Germinal center (tissue), 1 donor: Measurements from ENCODE around the gene TBC1D16.

Experiments used
- DNase-seq: peaks from one replicate; pipeline ENCODE4 v3.0.0; 2012; ENCODE audit warnings: mixed read lengths, low spot score

Gene TBC1D16

GRCh38 chr17:80024206-80024972, 11.3 kb downstream of the TBC1D16 start:
- no peak for DNase-seq

- no peak for DNase-seq
Observed at GRCh38 chr17:80023481-80024205, 12.0 kb downstream of the TBC1D16 start.

- DNase-seq = no peak
Observed at GRCh38 chr17:80021600-80021999, 14.1 kb downstream of the TBC1D16 start.

DNA sequence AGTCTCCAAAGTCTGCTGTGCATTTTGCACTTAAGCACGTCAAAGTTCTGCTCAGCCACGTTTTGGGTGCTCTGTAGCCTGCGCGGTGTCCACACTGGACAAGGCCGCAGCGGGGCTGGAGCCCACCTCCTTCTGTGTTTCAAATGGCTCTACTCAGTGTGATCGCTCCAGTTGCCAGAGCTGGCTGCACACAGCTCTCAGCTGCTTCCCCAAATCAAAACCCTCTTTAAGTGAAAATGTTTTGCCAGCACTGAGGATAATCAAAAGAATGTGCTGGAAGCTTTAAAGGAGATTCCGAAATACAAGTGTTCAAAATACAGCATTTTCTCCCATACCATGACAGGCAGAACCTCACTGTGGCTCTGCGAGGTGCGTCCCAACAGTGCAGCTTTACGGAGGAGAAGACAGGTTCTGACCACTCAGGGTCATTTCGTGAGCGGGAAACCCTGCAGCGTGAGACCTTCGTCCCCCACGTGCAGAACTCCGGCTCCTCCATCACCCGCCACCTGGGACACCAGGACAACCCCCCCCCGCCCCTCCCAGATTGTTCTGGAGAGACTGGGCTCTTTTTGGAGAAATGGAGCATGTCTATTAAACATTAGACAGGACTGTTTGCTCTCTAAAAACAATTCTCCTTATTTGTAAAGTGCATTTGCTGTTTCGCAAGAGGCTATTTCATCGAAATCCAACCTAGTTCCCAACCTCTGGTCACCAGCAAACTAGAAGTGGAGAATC, 16.6 kb downstream of the TBC1D16 start:
- no peak for DNase-seq

DNA sequence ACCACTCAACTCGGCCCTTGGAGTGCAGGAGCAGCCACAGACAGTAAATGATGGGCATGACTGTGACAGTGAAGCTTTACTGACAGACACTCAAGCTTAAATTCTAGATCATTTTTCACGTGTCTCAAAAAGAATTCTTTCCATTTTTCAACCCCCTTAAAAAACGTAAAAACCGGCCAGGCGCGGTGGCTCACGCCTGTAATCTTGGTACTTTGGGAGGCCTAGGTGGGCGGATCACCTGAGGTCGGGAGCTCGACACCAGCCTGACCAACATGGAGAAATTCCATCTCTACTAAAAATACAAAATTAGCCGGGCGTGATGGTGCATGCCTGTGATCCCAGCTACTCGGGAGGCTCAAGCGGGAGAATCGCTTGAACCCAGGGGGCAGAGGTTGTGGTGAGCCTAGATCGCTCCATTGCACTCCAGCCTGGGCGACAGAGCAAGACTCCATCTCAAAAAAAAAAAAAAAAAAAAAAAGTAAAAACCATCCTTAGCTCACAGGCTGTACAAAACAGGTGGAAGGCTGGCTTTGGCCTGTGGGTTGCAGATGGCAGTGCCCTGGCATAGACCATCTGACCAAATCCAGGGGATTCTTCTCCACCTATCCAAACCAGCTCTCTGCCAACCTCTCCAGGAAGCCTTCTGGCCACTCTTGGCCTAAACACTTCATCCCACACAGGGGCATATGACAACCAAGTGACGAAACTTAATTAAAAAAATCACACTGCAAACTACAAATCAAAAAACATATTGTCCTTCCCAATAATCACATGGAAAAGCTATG, 18.3 kb downstream of the TBC1D16 start:
- no peak for DNase-seq

DNA sequence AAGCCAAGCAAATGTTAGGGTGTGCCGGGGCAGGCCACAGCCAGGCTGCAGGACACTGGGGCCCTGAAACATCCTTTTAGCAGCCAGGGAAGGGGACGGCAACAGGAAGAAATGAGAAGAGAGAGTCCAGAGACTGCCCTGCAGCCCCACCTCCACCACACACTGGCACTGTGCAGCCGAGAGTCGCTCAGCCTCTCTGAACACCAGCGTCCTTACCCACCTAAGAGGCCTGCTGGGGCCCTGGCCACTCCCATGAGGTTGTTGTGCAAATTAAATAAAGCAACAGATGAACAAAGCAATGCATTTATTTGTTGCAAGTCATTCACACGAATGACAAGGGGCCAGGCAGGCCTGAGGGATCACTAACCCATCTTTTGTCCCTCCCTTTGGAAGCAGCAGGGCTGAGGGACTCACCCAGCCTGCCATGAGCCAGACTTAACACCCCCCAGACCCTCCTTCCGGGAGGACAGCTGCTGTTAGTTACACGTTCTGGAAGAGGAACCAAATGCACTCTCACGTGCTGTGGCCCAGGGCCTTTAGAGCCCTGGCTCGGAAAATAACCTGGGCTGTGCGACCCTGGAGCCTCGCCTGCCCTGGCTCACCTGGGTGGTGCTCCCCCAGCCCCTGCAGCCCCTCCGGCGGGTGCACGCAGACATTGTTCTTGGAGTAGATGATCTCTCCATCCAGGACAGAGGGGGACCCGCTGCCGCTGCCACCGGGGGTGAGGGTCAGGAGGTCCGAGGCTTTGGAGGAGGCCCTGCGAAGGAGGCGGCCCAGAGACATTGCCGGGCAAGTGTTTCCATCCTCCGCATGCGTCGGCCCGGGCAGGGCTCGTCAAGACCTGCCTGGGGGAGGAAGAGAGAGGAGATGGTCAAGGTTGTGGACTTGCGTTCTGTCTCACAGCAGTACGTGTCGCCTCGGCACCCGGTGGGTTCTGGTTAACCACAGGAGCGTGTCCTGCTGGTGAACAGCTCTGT, 22.6 kb downstream of the TBC1D16 start:
- no peak for DNase-seq

GRCh38 chr17:80011989-80012555, 23.6 kb downstream of the TBC1D16 start:
- DNase-seq = no peak

DNA sequence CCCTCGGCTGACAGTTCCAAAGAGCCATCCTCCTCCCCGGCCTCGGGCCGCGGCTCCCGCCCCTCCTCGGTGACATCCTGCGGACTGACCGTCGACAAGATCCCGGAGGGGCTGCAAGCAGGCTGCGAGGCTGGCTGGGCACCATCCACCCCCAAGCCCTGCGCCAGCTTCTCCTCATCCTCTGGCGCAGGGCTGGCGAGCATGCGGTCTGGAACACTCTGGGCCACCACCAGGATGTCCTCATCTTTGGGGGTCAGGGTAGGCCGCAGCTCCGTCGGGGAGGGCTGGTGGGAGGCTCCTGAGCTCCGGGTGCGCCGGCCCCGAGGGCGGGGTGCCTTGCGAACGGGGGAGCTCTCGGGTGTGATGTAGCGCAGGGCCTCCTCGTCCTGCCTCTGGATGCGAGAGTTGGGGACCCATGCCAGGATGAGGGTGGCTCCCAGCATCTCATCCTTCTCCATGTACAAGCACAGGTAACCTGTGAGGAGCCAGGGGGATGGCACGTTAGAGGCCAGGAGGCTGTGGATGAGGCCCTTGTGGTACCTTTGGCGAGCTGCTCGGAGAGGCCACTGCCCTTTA, 25.3 kb downstream of the TBC1D16 start:
- DNase-seq = no peak

GRCh38 chr17:80009391-80010282, 26.0 kb downstream of the TBC1D16 start:
- DNase-seq = no peak

GRCh38 chr17:80008848-80009247, 26.8 kb downstream of the TBC1D16 start:
- no peak for DNase-seq

DNA sequence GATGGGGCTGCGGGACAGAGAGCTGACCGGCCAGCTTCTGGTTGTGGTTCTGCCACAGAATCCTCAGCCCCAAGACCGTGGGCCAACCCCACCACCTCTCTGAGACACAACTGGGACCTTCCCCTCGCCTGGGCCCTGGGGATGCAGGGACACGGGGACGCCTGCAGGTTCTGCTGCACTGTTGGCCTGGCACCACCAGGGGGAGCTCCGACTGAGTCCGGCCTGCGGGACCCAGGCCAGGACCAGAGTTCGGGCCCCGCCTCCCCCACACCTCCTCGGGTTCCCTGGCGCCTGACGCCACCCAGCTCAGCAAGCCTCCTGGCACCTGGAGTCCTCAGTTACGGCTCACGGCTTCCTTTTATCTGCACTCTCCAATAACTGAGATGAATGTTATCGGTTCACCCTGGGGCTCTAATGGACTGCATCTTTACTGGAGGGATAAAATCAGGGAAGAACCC, 27.3 kb downstream of the TBC1D16 start:
- DNase-seq = peak; percentile 87

DNA sequence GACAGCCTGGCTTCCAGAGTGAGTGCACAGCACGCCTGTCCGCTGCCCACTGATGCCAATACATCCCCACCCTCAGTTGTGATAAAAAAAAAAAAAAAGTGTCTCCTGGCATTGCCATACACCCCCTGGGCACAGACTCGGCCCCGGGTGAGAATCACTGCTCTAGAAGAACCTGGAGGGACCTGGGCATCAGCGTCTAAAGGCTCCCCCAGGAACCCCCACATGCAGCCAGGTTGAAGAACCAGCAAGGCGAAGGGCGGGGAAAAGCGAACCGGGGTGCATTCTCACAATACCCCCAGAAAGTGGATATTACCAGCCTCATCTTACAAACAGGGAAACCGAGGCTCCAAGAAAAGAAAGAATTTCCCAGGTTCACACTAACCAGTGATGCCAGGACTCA, 27.7 kb downstream of the TBC1D16 start:
- no peak for DNase-seq

- DNase-seq = no peak
Observed at GRCh38 chr17:80006811-80007752, 28.6 kb downstream of the TBC1D16 start.

GRCh38 chr17:80006339-80006720, 29.3 kb downstream of the TBC1D16 start:
- no peak for DNase-seq

DNA sequence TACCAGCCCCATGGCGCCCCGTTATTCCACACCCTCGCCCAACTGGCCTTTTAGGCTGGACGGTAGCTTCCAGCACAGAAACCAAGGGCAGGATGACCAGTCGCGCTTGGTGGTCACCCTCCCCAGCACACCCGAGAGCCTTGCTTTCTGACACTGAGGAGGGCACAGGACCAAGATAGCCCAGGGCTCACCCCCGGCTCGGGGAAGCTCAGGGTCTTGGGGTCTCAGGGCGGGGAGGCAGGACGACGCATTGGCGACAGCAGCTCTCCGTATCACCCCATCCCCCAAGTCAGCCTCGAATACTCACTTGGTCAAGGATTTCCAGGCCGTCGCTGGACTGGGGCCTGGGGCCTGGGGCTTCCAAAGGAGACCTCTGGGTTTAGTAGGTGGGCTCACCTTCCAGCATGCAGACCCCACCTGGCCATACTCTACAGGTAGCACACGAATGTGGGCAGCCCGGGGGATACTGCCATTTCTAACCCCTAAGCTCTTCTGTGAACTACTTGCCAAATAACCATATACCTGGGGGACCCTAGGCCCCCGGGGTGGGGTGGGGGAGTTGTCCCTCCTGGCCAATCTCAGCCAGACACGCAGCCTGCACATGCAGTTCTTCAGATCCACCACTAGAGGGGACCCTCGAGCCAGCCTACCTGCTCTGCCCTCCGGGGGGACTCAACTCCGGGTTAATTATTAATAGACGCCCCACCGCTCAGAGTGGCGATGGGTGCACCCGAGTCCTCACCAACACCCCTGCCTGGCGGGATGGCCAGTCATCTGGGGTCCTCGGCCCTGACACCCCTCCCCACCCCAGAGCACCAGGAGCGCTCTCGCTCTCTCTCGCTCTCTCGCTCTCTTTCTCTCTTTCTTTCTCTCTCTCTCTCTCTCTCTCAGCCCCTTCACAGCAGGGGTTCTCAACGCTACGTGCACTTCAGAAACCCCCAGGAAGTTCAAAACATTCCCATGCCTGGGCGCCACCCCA, 30.0 kb downstream of the TBC1D16 start:
- DNase-seq = peak; percentile 86

GRCh38 chr17:80003969-80004368, 31.7 kb downstream of the TBC1D16 start:
- no peak for DNase-seq
